Prostate gland (tissue), 2 donors: ENCODE measurements around the gene ZNF414.

Experiments
- POLR2A ChIP-seq: fragments of 450-650 bp; IDR thresholded peaks from one replicate; pipeline ENCODE4 v1.6.1; 2016; ENCODE audit warnings: antibody characterized with exemption, mild to moderate bottlenecking
- POLR2AphosphoS5 ChIP-seq: sonication (generic); formaldehyde crosslinking; IDR thresholded peaks from one replicate; pipeline ENCODE4 v1.6.1; 2017; ENCODE audit warnings: antibody characterized with exemption
- TF ChIP-seq, protein P1 (sequence below), 4 experiments: fragments of 200-600 bp in 2 of 4; fragments of 450-650 bp in 2 of 4; sonication (generic) in 2 of 4; IDR thresholded peaks; 1 replicate in 3 of 4; 2 replicates in 1 of 4; pipeline ENCODE4 v1.5.1; 2016 to 2019; ENCODE audit warnings: antibody characterized with exemption in 4 of 4, mild to moderate bottlenecking in 2 of 4, moderate library complexity in 2 of 4

DNA sequence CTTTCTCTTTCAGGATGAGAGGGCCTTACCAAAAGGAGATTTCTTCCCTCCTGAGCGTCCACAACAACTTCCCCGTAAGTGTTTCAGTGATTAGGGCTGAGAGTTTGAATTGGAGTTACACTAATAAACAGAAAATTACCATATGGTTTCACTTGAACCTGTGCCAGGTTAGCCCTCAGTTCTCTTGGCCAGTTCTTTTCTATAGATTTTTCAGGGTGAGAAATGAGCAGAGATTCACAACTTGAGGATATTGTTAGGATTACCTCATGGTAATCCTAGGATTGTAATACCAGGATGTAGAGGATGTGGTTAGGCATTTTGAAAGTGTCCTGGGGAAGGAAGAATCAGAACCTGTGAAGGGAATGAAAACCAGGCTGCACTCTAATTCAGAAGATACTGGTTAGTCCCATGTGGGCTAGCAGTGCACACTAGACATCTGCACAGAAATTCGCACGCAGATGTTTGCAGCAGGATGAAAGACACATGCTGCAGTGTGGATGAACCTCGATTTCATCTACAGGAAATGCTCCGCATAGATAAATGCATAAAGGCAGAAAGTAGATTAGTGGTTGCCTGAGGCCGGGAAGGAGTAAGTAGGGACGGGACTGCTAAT is 45.1 kb downstream of the ZNF414 start:
- TF ChIP-seq, protein P1, sequence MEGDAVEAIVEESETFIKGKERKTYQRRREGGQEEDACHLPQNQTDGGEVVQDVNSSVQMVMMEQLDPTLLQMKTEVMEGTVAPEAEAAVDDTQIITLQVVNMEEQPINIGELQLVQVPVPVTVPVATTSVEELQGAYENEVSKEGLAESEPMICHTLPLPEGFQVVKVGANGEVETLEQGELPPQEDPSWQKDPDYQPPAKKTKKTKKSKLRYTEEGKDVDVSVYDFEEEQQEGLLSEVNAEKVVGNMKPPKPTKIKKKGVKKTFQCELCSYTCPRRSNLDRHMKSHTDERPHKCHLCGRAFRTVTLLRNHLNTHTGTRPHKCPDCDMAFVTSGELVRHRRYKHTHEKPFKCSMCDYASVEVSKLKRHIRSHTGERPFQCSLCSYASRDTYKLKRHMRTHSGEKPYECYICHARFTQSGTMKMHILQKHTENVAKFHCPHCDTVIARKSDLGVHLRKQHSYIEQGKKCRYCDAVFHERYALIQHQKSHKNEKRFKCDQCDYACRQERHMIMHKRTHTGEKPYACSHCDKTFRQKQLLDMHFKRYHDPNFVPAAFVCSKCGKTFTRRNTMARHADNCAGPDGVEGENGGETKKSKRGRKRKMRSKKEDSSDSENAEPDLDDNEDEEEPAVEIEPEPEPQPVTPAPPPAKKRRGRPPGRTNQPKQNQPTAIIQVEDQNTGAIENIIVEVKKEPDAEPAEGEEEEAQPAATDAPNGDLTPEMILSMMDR (IDR thresholded peaks at IDR 0.05), result no peak
- TF ChIP-seq POLR2AphosphoS5, result no peak
- TF ChIP-seq POLR2A, result no peak
